GM12864 (cell line): ENCODE data around the gene PTPRT.

ENCODE experiments used
- DNase-seq: peaks from one replicate; pipeline ENCODE4 v3.0.0-alpha.2; 2011; ENCODE audit warnings: low read depth
- H3K4me3 ChIP-seq: 2 replicates; pipeline ENCODE4 v1.5.1; 2011; ENCODE audit warnings: mild to moderate bottlenecking, low read depth, low read length, control low read depth
- CTCF ChIP-seq: IDR thresholded peaks from 2 replicates; pipeline ENCODE4 v1.5.1; 2011; ENCODE audit warnings: low read depth, mild to moderate bottlenecking, moderate library complexity, low read length, control low read depth, inconsistent platforms; ENCODE audit errors: missing control alignments

PTPRT gene

GRCh38 chr20:42844751-42845150, 345.0 kb downstream of the PTPRT start:
- H3K4me3 ChIP-seq, result no peak overlapping the region
- no peak for TF ChIP-seq CTCF
- no peak for DNase-seq

- TF ChIP-seq CTCF, result no peak
- H3K4me3 ChIP-seq, result no peak overlapping the region
- DNase-seq, result no peak
Measured at GRCh38 chr20:42837456-42837855, 352.2 kb downstream of the PTPRT start.

GRCh38 chr20:42836339-42836738, 353.4 kb downstream of the PTPRT start:
- TF ChIP-seq CTCF, result no peak
- no peak for DNase-seq
- H3K4me3 ChIP-seq, result no peak overlapping the region

- no peak overlapping the region for H3K4me3 ChIP-seq
- TF ChIP-seq CTCF, result no peak
- DNase-seq, result no peak
Measured at GRCh38 chr20:42807876-42808275, 381.8 kb downstream of the PTPRT start.

- TF ChIP-seq CTCF, result no peak
- H3K4me3 ChIP-seq, result no peak overlapping the region
- no peak for DNase-seq
Measured at GRCh38 chr20:42795111-42795695, 394.5 kb downstream of the PTPRT start.

- TF ChIP-seq CTCF, result no peak
- no peak overlapping the region for H3K4me3 ChIP-seq
- DNase-seq, result no peak
Measured at GRCh38 chr20:42792052-42792451, 397.7 kb downstream of the PTPRT start.

GRCh38 chr20:42790111-42790510, 399.6 kb downstream of the PTPRT start:
- TF ChIP-seq CTCF, result no peak
- DNase-seq, result no peak
- no peak overlapping the region for H3K4me3 ChIP-seq
